T-cell (primary cell): ENCODE data around the gene FCER1G. TPM values are rescaled to one million over a fixed set of nuclear protein-coding genes. Genes with fewer than 3 reads are reported as not detected.
"Not testable (repeated sequence)": the region's sequence is repeated elsewhere in the genome, so short reads cannot be mapped to it uniquely, and the experiment has no call there.

Experiments used
- ATAC-seq, 4 experiments: fragments of 200-7000 bp in 3 of 4; fragments of 150-1000 bp in 1 of 4; cut with Tn5 transposase; replicated peaks in 1 of 4; 1 replicate in 3 of 4; 2 replicates in 1 of 4; pipeline ENCODE4 v1.10.0; 2021; ENCODE audit warnings: moderate library complexity in 3 of 4, mild to moderate bottlenecking in 2 of 4, moderate number of reproducible peaks in 1 of 4
- CTCF ChIA-PET, 2 donors: fragments of 300-600 bp; sonication (Branson Sonifier 250); formaldehyde crosslinking; loops; one replicate each; lab custom pipeline; 2022; ENCODE audit warnings: antibody characterized with exemption in 2 of 2; lab: Charles Lee
- POLR2A ChIA-PET, 2 donors: fragments of 300-600 bp; sonication (Branson Sonifier 250); formaldehyde crosslinking; loops; one replicate each; lab custom pipeline; 2022; ENCODE audit warnings: antibody characterized with exemption in 2 of 2; lab: Charles Lee
- DNase-seq, 35 experiments: peaks; one replicate each; pipeline versions ENCODE4 v3.0.0 to v3.0.0-alpha.2; 2013 to 2023
- H3K27ac ChIP-seq: one replicate; pipeline ENCODE4 v1.5.1; 2013; ENCODE audit warnings: low read length
- H3K27me3 ChIP-seq, 2 experiments: replicated peaks in 1 of 2; 1 replicate in 1 of 2; 2 replicates in 1 of 2; pipeline versions ENCODE4 v1.6.1 to v1.7.0; 2013; ENCODE audit warnings: low read length in 1 of 2, mixed read lengths in 1 of 2; ENCODE audit not compliant: control insufficient read depth in 2 of 2, insufficient read depth in 2 of 2; ENCODE audit errors: extremely low read depth in 1 of 2
- H3K36me3 ChIP-seq, 2 donors: 1 replicate in 1 of 2; 2 replicates in 1 of 2; pipeline versions ENCODE4 v1.6.1 to v1.7.0; 2013; ENCODE audit warnings: low read length in 1 of 2; ENCODE audit not compliant: control insufficient read depth in 2 of 2, insufficient read depth in 1 of 2; ENCODE audit errors: extremely low read depth in 1 of 2
- H3K4me1 ChIP-seq, 2 experiments: 1 replicate in 1 of 2; 2 replicates in 1 of 2; pipeline versions ENCODE4 v1.6.1 to v1.7.0; 2013; ENCODE audit warnings: low read length in 2 of 2, mixed read lengths in 1 of 2; ENCODE audit not compliant: insufficient read depth in 2 of 2, control insufficient read depth in 1 of 2; ENCODE audit errors: extremely low read depth in 1 of 2
- H3K4me3 ChIP-seq, 2 donors: 1 replicate in 1 of 2; 2 replicates in 1 of 2; pipeline versions ENCODE4 v1.5.1 to v1.7.0; 2013; ENCODE audit warnings: mild to moderate bottlenecking in 2 of 2, low read length in 1 of 2, moderate library complexity in 1 of 2; ENCODE audit not compliant: control insufficient read depth in 1 of 2; ENCODE audit errors: extremely low read depth in 1 of 2
- H3K9me3 ChIP-seq: 2 replicates; pipeline ENCODE4 v1.7.0; 2013
- H3K27ac Mint-ChIP-seq, 2 donors: one replicate each; pipeline ENCODE4 v1.8.0; 2020 to 2021; ENCODE audit warnings: mild to moderate bottlenecking in 2 of 2, mixed read lengths in 2 of 2
- H3K27me3 Mint-ChIP-seq, 2 donors: one replicate each; pipeline ENCODE4 v1.8.0; 2021 to 2022; ENCODE audit warnings: mixed read lengths in 2 of 2
- H3K36me3 Mint-ChIP-seq: one replicate; pipeline ENCODE4 v1.8.0; 2021; ENCODE audit warnings: mixed read lengths
- H3K4me1 Mint-ChIP-seq, 3 donors: one replicate each; pipeline ENCODE4 v1.8.0; 2020 to 2022; ENCODE audit warnings: mixed read lengths in 3 of 3, mild to moderate bottlenecking in 1 of 3
- H3K4me3 Mint-ChIP-seq, 3 donors: one replicate each; pipeline ENCODE4 v1.8.0; 2020 to 2022; ENCODE audit warnings: mild to moderate bottlenecking in 3 of 3, mixed read lengths in 3 of 3, moderate library complexity in 3 of 3
- H3K9me3 Mint-ChIP-seq, 3 donors: one replicate each; pipeline ENCODE4 v1.8.0; 2020 to 2022; ENCODE audit warnings: mixed read lengths in 3 of 3
- WGBS: methylation state at CpG from one replicate; pipeline ENCODE4 v1.1.5; 2013; ENCODE audit warnings: missing lambda C conversion rate; ENCODE audit not compliant: insufficient coverage; 5-methylcytosine and 5-hydroxymethylcytosine counted together
- total RNA-seq, 35 experiments: library from RNA in 6 of 35; stranded (reverse) in 6 of 35; fragments of 120-200 nt in 1 of 35; gene quantifications; one replicate each; pipeline versions ENCODE4 v1.2.1 to v1.2.4 and lab custom pipeline; 2013 to 2026

The FCER1G gene
- total RNA-seq, 5 donors from 2014 or later (not counting 1 experiment from before 2014, with no cell fraction given) = 2.5 to 5.2 (median 3.5) TPM

DNA sequence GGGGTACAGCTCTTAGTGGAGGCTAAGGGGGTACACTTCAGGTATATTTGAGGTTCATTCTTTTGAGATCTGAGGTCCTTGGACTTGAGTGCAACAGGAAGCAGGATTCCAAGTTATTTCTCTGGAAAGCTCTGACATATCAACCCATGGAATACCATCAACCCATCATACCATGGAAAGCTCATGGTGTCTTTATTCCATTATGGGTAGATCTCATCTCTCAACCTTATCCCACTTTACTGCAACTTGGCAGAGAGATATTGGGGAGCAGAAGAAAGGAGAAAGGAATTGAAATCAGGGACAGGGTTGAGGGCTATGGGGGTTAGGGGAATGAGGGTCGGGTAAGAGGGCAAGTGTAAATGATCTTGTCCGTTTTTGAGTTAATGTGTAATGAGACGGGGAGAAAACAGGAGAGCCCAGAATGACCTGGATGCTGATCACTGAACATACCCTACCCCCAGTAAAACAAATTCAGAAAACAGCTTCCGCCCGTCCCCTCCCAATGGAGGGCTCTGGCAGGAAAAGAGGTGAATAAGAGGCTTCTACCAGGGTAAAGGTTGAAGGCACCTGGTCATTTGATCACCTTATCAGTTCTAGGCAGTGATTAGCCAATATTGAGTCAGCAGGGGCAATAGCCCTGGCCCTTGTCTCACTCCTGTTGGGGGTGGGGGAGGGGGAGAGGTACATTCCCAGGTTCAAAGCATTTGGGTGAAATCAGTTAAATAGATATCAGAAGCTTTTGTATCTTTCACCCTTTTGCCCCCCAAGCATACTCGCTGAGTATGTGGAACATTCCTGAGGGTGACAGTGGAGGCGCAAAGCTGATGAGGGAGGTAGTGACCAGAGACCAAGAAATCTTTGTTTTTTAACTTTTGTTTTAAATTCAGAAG is 9.0 kb downstream of the FCER1G start:
- H3K27ac ChIP-seq = no peak overlapping the region
- H3K9me3 Mint-ChIP-seq = no peaks in the 10 kb centered on the region
- no peaks in the 10 kb centered on the region for H3K27me3 ChIP-seq
- H3K27me3 Mint-ChIP-seq = no peaks in the 10 kb centered on the region
- H3K9me3 ChIP-seq = no peaks in the 10 kb centered on the region
- ATAC-seq (no peak), DNase-seq (no peak)
- no peak overlapping the region for H3K4me3 ChIP-seq
- ChIA-PET CTCF (interaction anchor here (0.6 to 2.8 kb wide), 6 partner anchors 20 to 740 kb away, joined by 3 to 76 read pairs (median 4); partner anchors contain the start of gene NDUFS2 (in 1 of the 2)), POLR2A (no interaction called here)
- no CpG with 5 or more reads among the region's 7 CpGs for WGBS
- no peak overlapping the region for H3K4me3 Mint-ChIP-seq
- peaks cover 13% of the 10 kb centered on the region for H3K36me3 Mint-ChIP-seq
- H3K4me1 Mint-ChIP-seq = peaks cover 48 to 61% (median 49%) of the 10 kb centered on the region in 3 donors
- H3K4me1 ChIP-seq = peaks cover 20 to 37% of the 10 kb centered on the region in 2 experiments
- peaks cover 0 to 14% of the 10 kb centered on the region in 2 donors for H3K36me3 ChIP-seq
- peak overlapping the region in 1 of 2 donors; percentile 63 for H3K27ac Mint-ChIP-seq

DNA sequence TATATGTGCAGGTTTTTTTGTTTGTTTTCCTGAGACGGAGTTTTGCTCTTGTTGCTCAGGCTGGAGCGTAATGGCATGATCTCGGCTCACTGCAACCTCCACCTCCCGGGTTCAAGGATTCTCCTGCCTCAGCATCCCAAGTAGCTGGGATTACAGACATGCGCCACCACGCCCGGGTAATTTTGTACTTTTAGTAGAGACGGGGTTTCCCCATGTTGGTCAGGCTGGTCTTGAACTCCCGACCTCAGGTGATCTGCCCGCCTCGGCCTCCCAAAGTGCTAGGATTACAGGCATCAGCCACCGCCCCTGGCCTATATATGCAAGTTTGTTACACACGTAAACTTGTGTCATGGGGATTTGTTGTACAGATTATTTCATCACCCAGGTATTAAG is 9.6 kb downstream of the FCER1G start:
- ATAC-seq, H3K4me3 ChIP-seq, H3K27ac ChIP-seq, H3K27me3 ChIP-seq, H3K27me3 Mint-ChIP-seq, H3K4me3 Mint-ChIP-seq, POLR2A ChIA-PET, DNase-seq, H3K9me3 ChIP-seq, H3K9me3 Mint-ChIP-seq: not testable (repeated sequence)
- WGBS = 89% methylated on average over 4 of the region's 13 CpGs
- Histone ChIP-seq H3K4me1 (peaks cover 17 to 31% of the 10 kb centered on the region in 2 experiments), H3K36me3 (peaks cover 4 to 20% of the 10 kb centered on the region in 2 donors)
- peaks cover 42 to 55% (median 43%) of the 10 kb centered on the region in 3 donors for H3K4me1 Mint-ChIP-seq
- H3K27ac Mint-ChIP-seq = peak overlapping the region in 1 of 2 donors; percentile 96
- CTCF ChIA-PET = interaction anchor here (0.7 to 2.8 kb wide), 5 partner anchors 20 to 157 kb away, joined by 3 to 76 read pairs (median 3); partner anchors contain the start of genes NDUFS2 (in 1 of the 2) and UFC1 (in 1 of the 2)
- H3K36me3 Mint-ChIP-seq = peaks cover 13% of the 10 kb centered on the region

DNA sequence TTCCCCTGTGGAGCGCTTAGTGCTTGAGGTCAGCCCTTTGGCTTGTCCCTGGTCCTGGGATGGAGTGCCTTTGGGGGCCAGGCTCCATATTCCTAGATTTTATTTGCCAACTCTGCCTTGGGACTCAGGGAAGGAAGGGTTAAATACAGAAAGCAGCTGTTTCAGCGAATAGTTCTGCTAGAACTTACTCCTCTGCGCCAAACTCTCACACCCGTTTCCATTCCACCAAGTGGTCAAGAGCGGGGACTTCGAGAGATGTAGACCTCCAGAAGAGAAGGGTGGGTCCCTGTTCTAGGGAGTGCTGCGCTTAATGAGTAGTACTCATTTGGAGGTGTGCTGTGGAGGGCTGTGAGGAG is 10.1 kb downstream of the FCER1G start:
- H3K4me3 ChIP-seq = no peak overlapping the region
- no peaks in the 10 kb centered on the region for H3K27me3 Mint-ChIP-seq
- no peaks in the 10 kb centered on the region for H3K9me3 ChIP-seq
- ATAC-seq (peak in 3 of 4 experiments; percentile 1 to 2 (median 1)), DNase-seq (no peak)
- POLR2A ChIA-PET = interaction anchor here (0.5 to 1.2 kb wide), 14 partner anchors 13 to 1392 kb away, joined by 3 to 13 read pairs (median 6); partner anchors contain the start of genes NDUFS2 (in 2 of the 2), PPOX (in 1 of the 2), SDHC (in 1 of the 2) and TSTD1 (in 1 of the 2)
- peaks cover 15 to 31% of the 10 kb centered on the region in 2 experiments for H3K4me1 ChIP-seq
- peak overlapping the region; percentile 75 for H3K27ac ChIP-seq
- no CpG with 5 or more reads among the region's 7 CpGs for WGBS
- H3K36me3 ChIP-seq = peaks cover 5 to 23% of the 10 kb centered on the region in 2 donors
- CTCF ChIA-PET = interaction anchor here (0.5 to 3.0 kb wide), 50 partner anchors 8 to 1147 kb away, joined by 3 to 76 read pairs (median 7); partner anchors contain the start of genes ADAMTS4 (in 1 of the 2), ARHGAP30 (in 1 of the 2), CFAP126 (in 1 of the 2) and DEDD (in 1 of the 2)
- no peaks in the 10 kb centered on the region for H3K27me3 ChIP-seq
- no peak overlapping the region for H3K4me3 Mint-ChIP-seq
- peaks cover 37 to 50% (median 38%) of the 10 kb centered on the region in 3 donors for H3K4me1 Mint-ChIP-seq
- no peaks in the 10 kb centered on the region for H3K9me3 Mint-ChIP-seq
- peaks cover 14% of the 10 kb centered on the region for H3K36me3 Mint-ChIP-seq
- peak overlapping the region; percentile 96 to 98 for H3K27ac Mint-ChIP-seq

DNA sequence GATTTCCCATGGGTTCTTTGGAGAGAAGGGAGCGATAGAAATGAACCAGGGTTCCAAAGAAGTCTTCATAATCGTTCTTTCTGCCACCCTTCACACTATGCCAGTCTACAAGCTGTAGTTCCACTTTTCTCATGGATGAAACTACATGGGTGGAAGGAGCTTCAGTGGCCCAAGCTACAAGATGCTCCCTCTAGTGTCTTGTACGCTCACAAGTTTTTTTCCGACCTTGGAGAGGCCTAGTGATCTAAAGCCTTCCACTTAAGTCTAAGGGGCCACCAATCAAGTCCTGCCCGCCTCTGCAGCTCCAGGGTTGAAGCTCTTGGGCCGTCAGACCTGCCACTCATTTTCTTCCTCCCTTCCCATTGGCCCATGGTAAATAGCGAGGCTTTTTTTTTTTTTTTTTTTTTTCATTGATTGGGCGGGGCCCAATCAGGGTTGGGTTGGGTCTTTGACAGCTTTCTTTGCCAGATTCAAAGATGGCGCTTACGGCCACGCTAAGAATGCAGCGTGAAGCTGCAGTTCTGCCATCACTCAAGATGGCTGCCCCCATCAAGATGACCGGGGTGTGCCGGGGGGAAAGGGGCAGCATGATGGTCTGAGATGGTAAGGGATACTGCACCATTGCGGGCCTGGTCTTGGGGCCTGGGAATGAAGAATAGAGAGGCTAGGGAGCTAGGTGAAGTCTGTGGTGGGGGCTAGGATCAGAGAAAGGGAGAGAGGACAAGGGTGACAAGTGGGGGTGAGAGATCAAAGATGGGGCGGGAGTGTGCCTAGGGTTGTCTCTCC is 10.6 kb downstream of the FCER1G start, which contains the start of gene TOMM40L:
Gene TOMM40L (plus strand): TSS at position 527 of the 786 bp plus-strand sequence. CDS start 430 bp downstream, outside the sequence.
- H3K4me3 Mint-ChIP-seq = peak within 1 kb of the TSS; percentile 89 to 100 (median 99)
- peak within 1 kb of the TSS; percentile 71 to 86 for H3K4me3 ChIP-seq
- peaks cover 36 to 48% (median 38%) of the 10 kb centered on the region in 3 donors for H3K4me1 Mint-ChIP-seq

DNA sequence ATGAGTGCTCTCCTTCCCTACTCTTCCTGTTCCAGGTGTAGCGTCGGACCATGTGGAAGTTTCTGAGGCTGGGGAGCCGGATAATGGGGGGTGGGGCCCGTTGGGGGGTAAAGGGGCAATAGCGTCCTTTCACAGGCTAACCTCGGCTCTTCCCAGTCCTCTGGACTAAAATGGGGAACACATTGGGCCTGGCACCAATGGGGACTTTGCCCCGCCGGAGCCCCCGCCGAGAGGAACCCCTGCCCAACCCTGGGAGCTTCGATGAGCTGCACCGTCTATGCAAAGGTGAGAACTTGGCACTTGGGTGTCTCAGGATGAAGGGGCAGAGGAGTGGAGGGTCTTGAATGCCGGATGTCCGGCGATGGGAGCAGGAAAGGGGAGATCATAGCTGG is 11.2 kb downstream of the FCER1G start:
- H3K9me3 Mint-ChIP-seq = no peaks in the 10 kb centered on the region
- peak overlapping the region; percentile 89 to 100 (median 99) for H3K4me3 Mint-ChIP-seq
- ATAC-seq (no peak), DNase-seq (peak in 1 of 35 experiments; percentile 16)
- Histone ChIP-seq H3K4me1 (peaks cover 15 to 31% of the 10 kb centered on the region in 2 experiments), H3K27me3 (no peaks in the 10 kb centered on the region), H3K27ac (peak overlapping the region; percentile 31), H3K4me3 (peak overlapping the region; percentile 71 to 86), H3K36me3 (peaks cover 5 to 23% of the 10 kb centered on the region in 2 donors), H3K9me3 (no peaks in the 10 kb centered on the region)
- peak overlapping the region; percentile 96 to 98 for H3K27ac Mint-ChIP-seq
- no peaks in the 10 kb centered on the region for H3K27me3 Mint-ChIP-seq
- CTCF ChIA-PET = interaction anchor here (0.5 to 3.0 kb wide), 43 partner anchors 9 to 543 kb away, joined by 3 to 76 read pairs (median 7); partner anchors contain the start of genes ADAMTS4 (in 1 of the 2), B4GALT3 (in 1 of the 2), CFAP126 (in 1 of the 2) and DEDD (in 1 of the 2)
- peaks cover 17% of the 10 kb centered on the region for H3K36me3 Mint-ChIP-seq
- 6% methylated on average over 13 of the region's 15 CpGs for WGBS
- H3K4me1 Mint-ChIP-seq = peaks cover 35 to 46% (median 38%) of the 10 kb centered on the region in 3 donors
- POLR2A ChIA-PET = interaction anchor here in 1 of 2 donors (0.6 to 1.2 kb wide), 7 partner anchors 14 to 942 kb away, joined by 3 to 13 read pairs (median 10); partner anchors contain the start of genes NDUFS2, SDHC and UFC1

More for the DNA sequence above, 10.6 kb downstream of the FCER1G start, which contains the start of gene TOMM40L:
- DNase-seq (peak; percentile 75 to 97 (median 87)), ATAC-seq (peak; percentile 94 to 97 (median 94))
- WGBS = 0% methylated on average over 10 of the region's 16 CpGs
- Histone ChIP-seq H3K9me3 (no peaks in the 10 kb centered on the region), H3K36me3 (peaks cover 5 to 23% of the 10 kb centered on the region in 2 donors), H3K4me1 (peaks cover 15 to 31% of the 10 kb centered on the region in 2 experiments), H3K27me3 (no peaks in the 10 kb centered on the region), H3K27ac (peak within 1 kb of the TSS; percentile 75)
- ChIA-PET CTCF (interaction anchor here (0.5 to 3.0 kb wide), 58 partner anchors 8 to 1148 kb away, joined by 3 to 76 read pairs (median 6); partner anchors contain the start of genes ADAMTS4 (in 1 of the 2), ARHGAP30 (in 1 of the 2), B4GALT3 (in 1 of the 2) and CFAP126 (in 1 of the 2)), POLR2A (interaction anchor here (0.5 to 1.2 kb wide), 19 partner anchors 9 to 1393 kb away, joined by 3 to 13 read pairs (median 6); partner anchors contain the start of genes NDUFS2 (in 2 of the 2), PPOX (in 1 of the 2), SDHC (in 1 of the 2) and TSTD1 (in 1 of the 2))
- no peaks in the 10 kb centered on the region for H3K27me3 Mint-ChIP-seq
- H3K9me3 Mint-ChIP-seq = no peaks in the 10 kb centered on the region
- peak within 1 kb of the TSS; percentile 96 to 98 for H3K27ac Mint-ChIP-seq
- peaks cover 17% of the 10 kb centered on the region for H3K36me3 Mint-ChIP-seq
